Fibroblast of skin of left quadriceps (primary cell): ENCODE data around the gene TBL1X.
"Not testable (repeated sequence)": the region's sequence is repeated elsewhere in the genome, so short reads cannot be mapped to it uniquely, and the experiment has no call there.

Experiments used
- DNase-seq, 2 experiments: peaks; one replicate each; pipeline ENCODE4 v3.0.0-alpha.2; 2013; ENCODE audit warnings: low read depth in 2 of 2

The TBL1X gene

DNA sequence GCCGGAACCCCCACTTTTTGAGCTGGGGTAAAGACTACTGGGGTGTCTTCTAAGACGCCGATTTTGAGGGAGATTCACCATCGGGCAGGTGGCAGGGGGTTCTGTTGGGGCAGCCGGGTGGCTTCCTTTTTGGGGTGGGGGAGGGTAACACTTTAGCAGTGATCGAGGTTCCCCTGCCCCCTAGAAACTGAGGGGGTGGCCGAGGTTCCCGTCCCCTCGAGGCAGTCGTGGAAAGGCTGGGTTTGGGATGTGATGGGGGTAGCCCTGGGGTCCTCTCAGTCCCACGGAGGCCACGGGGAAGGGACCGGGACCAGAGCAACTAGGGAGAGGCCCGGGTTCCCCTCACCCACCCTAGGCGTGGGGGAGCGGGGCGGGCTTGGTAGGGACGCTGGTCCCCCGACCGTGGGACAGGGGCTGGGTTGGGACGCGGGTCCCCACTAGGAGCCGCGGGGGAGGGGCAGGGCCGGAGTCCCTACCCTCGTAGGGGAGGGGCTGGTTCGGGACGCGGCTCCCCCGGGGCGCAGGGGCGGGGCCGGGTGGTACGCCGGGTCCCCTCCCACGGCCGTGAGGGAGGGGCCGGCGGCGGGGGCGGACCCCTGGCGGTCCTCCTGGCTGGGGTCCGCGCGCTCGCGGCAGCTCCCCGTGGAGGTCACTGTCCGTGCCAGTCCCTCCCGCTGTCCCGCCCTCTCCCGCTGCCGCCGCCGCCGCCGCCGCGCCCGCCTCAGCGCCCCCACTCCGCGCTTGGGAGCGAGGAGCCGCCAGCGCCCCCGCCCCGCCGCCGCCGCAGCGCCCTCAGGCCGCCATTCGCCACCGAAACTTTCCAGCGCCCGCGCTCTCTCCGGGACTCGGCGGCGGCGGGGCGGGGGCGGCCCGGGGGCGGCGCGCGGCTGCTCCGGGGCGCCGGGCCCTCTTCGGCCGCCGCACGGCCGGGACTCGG is at the start of gene TBL1X:
TBL1X (plus strand) TSS at position 624 of the 937 bp plus-strand sequence. CDS start 188,529 bp downstream, outside the sequence.
- DNase-seq, result peak in 1 of 2 experiments; percentile 19

DNA sequence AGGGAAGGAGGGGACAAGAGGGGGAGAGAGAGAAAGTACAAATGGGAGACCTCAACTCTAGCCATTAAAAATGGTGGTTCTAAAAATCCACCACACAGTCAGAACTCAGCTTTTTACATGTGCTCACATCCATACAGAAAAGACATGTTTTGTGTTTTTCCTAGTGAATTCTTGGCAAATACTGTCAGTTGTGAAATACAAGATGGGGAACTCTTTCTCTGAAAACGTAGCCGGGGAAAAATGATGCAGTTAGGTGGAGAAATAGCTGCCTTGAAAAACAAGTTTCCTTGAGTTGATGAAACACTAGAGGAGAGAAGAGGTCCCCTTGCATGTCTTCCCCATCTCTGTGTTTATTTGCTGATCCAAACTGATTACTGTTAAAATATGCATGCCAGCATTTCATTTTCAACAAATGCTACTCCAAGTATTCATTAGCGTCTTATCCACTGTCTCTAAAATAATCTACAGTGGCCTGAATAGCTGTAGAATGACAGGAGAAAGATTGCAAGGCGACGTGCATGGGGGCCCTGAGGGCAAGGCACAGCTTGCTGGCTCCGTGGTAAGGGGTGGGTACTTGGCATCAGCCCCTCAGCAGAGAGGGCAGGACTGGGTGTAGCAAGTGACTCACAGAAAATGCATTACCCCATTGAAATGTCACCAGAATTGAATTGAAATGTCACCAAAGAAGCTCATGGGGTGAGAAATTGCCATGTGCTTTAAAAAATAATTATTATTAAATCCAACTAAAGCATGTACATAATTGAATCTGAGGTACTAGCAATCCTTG is 48.1 kb upstream of the TBL1X start:
- DNase-seq, result peak; percentile 21 to 33

DNA sequence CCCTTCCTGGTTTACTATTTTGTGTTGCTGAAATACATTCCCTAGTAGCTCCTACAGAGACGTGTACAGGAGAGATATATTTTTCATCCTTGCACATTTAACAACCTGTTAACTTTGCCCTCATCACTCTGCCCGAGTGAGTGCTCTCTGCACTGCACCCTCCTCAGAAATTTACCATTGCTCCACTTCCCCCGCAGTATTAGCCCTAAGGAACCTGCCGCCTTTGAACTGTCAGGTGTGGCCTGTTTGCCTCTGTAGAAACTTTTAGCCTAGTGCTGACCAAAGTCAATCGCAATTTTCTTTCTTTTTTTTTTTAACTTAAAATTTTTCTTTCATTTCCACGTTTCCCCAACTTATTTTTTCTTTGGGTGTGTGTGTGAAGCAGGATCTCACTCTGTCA is 46.6 kb upstream of the TBL1X start:
- no peak for DNase-seq

- no peak for DNase-seq
Measured at GRCh38 chrX:9420275-9421265, 44.3 kb upstream of the TBL1X start.

- DNase-seq, result no peak
Measured at GRCh38 chrX:9429767-9430166, 35.1 kb upstream of the TBL1X start.

GRCh38 chrX:9430346-9430921 is 34.4 kb upstream of the TBL1X start:
- peak in 1 of 2 experiments; percentile 25 for DNase-seq

- no peak for DNase-seq
Measured at GRCh38 chrX:9431281-9431680, 33.6 kb upstream of the TBL1X start.

DNA sequence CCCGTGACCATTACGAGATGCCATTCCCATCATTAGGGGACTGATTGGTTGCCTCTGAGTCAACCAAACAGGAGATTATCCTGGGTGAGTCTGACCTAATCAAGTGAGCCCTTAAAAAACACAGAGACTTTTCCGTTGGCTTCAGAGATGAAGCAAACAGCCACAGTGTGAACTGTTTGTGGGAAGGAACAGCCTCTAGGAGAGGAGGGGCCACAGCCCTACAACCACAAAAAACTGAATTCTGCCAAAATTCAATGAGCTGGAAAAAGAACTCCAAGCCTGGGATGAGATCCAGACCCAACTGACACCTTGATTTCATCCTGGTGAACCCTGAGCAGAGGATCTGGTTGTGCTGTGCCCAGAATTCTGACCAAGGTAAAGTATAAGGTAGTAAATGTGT is 31.3 kb upstream of the TBL1X start:
- no peak for DNase-seq

DNA sequence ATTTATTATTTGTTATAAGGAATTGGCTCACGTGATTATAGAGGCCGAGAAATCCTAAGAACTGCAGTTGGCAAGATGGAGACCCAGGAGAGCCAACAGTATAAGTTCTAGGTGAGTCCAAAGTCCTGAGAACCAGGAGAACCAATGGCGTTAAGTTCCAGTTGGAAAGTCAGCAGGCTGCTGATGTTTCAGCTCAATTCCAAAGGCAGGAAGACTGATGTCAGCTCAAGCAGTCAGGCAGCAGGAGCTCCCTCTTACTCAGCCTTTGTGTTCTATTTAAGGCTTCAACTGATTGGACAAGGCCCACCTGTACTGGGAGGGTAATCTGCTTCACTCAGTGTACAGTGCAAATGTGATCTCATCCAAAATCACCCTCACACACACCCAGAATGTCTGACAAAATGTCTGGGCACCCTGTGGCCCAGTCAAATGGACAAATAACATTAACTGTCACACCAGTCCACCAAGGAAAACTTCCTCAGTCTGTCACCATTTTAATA is 30.8 kb upstream of the TBL1X start:
- no peak for DNase-seq

DNA sequence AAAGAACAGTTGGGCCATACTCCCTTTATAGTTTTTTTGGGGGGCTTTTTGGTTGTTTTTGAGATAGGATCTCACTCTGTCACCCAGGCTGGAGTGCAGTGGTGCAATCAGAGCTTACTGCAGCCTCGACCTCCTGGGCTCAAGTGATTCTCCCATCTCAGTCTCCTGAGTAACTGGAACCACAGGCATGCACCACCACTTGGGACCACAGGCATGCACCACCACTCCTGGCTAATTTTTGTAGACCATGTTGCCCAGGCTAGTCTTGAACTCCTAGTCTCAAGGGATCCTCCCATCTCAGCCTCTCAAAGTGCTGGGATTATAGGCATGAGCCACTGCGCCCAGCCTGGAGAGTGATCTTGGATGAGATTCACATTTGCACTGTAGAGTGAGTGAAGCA is 29.8 kb upstream of the TBL1X start:
- not testable (repeated sequence) for DNase-seq

GRCh38 chrX:9436812-9437211 is 28.0 kb upstream of the TBL1X start:
- DNase-seq, result no peak

GRCh38 chrX:9438933-9439494 is 25.8 kb upstream of the TBL1X start:
- DNase-seq, result no peak

GRCh38 chrX:9440116-9440844 is 24.6 kb upstream of the TBL1X start:
- DNase-seq, result no peak

- DNase-seq, result no peak
Measured at GRCh38 chrX:9442056-9442455, 22.8 kb upstream of the TBL1X start.

GRCh38 chrX:9443327-9443726 is 21.5 kb upstream of the TBL1X start:
- DNase-seq, result no peak

- DNase-seq, result no peak
Measured at GRCh38 chrX:9447906-9448305, 17.0 kb upstream of the TBL1X start.

DNA sequence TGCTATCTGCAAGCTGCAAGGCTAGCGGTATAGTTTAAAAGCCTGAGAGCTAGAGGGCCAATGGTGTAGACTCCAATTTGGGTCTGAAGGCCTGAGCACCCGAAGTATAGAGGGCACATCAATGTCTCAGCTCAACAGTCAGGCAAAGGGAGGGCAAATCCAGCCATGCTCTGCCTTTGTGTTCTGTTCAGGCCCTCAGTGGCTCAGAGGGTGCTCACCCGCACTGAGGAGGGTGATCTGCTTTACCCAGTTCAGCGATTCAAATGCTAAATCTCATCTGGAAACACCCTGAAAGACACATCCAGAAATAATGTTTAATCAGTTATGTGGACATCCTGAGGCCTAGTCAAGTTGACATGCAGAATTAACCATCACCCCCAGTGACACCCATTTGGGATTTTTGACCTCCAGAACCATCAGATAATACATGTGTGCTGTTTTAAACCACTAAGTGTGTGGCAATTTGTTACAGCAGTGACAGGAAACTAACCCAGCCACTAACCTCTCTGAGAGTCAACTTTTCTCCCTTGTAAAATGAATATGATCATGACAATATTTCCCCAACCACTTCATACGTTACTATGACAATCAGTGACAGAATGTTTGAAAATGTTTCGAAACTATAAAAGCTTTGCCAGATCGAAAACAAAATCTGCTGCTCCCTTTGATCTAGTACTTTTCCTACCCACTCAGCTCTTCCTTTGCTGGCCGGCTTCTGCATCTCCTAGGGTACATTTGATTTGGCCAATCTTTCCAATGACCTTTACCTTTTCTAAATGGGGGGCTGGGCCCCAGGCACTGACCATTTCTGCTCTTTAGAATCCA is 8.4 kb upstream of the TBL1X start:
- DNase-seq, result no peak

GRCh38 chrX:9458034-9458433 is 6.8 kb upstream of the TBL1X start:
- not testable (repeated sequence) for DNase-seq

DNA sequence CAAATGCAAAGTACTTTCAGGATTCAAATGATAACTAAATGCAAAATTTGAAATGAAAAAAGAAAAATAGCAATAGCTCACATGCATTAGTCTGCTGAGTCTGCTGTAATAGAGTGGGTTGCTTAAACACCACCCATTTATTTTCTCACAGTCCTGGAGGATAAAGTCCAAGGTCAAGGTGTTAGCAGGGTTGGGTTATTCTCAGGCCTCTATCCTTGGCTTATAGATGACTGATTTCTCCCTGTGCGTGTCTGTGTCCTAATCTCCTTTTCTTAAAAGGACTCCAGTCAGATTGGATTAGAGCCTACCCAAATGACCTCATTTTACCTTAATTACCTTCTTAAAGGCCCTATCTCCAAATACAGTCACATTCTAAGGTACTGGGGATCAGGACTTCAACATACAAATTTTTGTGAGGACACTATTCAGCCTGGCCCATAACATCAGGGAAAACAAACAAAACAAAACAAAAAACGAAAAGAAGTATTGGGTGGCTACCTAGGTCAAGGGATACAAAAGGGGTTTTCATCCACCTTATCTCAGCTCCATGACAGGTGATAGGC is 6.3 kb upstream of the TBL1X start:
- no peak for DNase-seq
